Measurements from ENCODE around the gene GFI1. TPM values are rescaled to one million over a fixed set of nuclear protein-coding genes. Genes with fewer than 3 reads are reported as not detected.

GFI1 gene
- total and polyA plus RNA-seq, 2 donors (not counting 1 experiment from before 2014, with no cell fraction given) = under 0.01 to 0.06 TPM

DNA sequence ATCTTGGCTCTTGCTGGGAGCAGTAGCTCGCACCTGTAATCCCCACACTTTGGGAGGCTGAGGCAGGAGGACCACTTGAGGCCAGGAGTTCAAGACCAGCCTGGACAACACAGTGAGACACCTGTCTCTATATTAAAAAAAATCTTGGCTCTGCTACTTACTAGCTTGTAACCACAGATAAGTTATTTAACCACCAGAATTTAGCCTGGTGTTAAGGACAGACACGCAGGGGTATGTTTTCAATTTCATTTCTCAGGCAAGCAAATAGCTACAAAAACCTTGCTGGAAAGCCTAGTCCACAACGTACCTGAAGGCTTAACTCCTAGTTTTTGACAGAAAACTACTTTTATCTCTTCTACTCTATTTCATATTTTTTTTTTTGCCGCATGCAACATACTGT is 24.8 kb upstream of the GFI1 start:
- no peak for DNase-seq (ENCODE audit: low read depth in 2 of 2)
- no peak overlapping the region for H3K4me2 ChIP-seq (ENCODE audit: extremely low read depth, insufficient read depth, low read length)
- no peak overlapping the region for H3K9ac ChIP-seq (ENCODE audit: insufficient read depth, low read length)
- no peaks in the 10 kb centered on the region for H4K20me1 ChIP-seq (ENCODE audit: control insufficient read depth, extremely low read depth, insufficient read depth, low read length)
- no peaks in the 10 kb centered on the region for H3K4me1 ChIP-seq (ENCODE audit: control insufficient read depth, extremely low read depth, insufficient read depth, low read length)
- H3K36me3 ChIP-seq (ENCODE audit: control insufficient read depth, insufficient read depth, low read length) = no peaks in the 10 kb centered on the region
- no peak overlapping the region for H2AFZ ChIP-seq (ENCODE audit: low read length)
- H3K9me3 ChIP-seq (ENCODE audit: control insufficient read depth, insufficient read depth, low read depth, low read length) = no peaks in the 10 kb centered on the region
- no peak overlapping the region for H3K27ac ChIP-seq (ENCODE audit: insufficient read depth, low read length)
- TF ChIP-seq, protein P1, sequence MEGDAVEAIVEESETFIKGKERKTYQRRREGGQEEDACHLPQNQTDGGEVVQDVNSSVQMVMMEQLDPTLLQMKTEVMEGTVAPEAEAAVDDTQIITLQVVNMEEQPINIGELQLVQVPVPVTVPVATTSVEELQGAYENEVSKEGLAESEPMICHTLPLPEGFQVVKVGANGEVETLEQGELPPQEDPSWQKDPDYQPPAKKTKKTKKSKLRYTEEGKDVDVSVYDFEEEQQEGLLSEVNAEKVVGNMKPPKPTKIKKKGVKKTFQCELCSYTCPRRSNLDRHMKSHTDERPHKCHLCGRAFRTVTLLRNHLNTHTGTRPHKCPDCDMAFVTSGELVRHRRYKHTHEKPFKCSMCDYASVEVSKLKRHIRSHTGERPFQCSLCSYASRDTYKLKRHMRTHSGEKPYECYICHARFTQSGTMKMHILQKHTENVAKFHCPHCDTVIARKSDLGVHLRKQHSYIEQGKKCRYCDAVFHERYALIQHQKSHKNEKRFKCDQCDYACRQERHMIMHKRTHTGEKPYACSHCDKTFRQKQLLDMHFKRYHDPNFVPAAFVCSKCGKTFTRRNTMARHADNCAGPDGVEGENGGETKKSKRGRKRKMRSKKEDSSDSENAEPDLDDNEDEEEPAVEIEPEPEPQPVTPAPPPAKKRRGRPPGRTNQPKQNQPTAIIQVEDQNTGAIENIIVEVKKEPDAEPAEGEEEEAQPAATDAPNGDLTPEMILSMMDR (conservative IDR thresholded peaks at IDR 0.05 in 1 of 2, IDR thresholded peaks at IDR 0.05 in 1 of 2; ENCODE audit: low read depth in 1 of 2, low read length in 2 of 2) = no peak
- TF ChIP-seq EZH2 (IDR thresholded peaks at IDR 0.05; ENCODE audit: low read length, missing control alignments) = no peak
- H3K79me2 ChIP-seq (ENCODE audit: control insufficient read depth, insufficient read depth, low read length) = no peaks in the 10 kb centered on the region
- H3K27me3 ChIP-seq (ENCODE audit: control insufficient read depth, insufficient read depth, low read length) = no peaks in the 10 kb centered on the region
- H3K4me3 ChIP-seq (replicated peaks in 1 of 4; ENCODE audit: control extremely low read depth in 1 of 4, insufficient read depth in 1 of 4, low read depth in 3 of 4, low read length in 4 of 4) = no peak overlapping the region

DNA sequence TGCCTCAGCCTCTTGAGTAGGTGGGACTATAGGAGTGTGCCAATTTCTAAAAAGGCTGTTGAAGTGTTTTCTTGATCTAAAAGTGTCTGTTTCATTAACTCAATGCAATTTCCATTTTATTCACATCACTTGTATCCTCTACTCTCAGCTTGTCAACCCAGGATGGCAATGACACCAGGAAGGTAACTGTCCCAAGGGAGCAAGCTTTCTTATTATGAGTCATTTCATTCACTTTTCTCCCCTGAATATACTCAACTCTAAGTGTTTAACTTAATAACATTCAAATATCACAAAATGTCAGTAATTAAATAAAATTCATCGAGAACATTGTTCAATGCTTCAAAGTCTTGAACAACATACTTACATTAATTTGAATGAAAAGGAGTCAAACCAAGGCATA is 22.9 kb upstream of the GFI1 start:
- DNase-seq (ENCODE audit: low read depth in 2 of 2) = no peak
- Histone ChIP-seq H3K4me3 (replicated peaks in 1 of 4; ENCODE audit: control extremely low read depth in 1 of 4, insufficient read depth in 1 of 4, low read depth in 3 of 4, low read length in 4 of 4) (no peak overlapping the region), H2AFZ (ENCODE audit: low read length) (no peak overlapping the region), H3K36me3 (ENCODE audit: control insufficient read depth, insufficient read depth, low read length) (no peaks in the 10 kb centered on the region), H3K9ac (ENCODE audit: insufficient read depth, low read length) (no peak overlapping the region), H3K79me2 (ENCODE audit: control insufficient read depth, insufficient read depth, low read length) (no peaks in the 10 kb centered on the region), H3K4me1 (ENCODE audit: control insufficient read depth, extremely low read depth, insufficient read depth, low read length) (no peaks in the 10 kb centered on the region), H3K27me3 (ENCODE audit: control insufficient read depth, insufficient read depth, low read length) (no peaks in the 10 kb centered on the region), H3K9me3 (ENCODE audit: control insufficient read depth, insufficient read depth, low read depth, low read length) (no peaks in the 10 kb centered on the region), H3K4me2 (ENCODE audit: extremely low read depth, insufficient read depth, low read length) (no peak overlapping the region), H4K20me1 (ENCODE audit: control insufficient read depth, extremely low read depth, insufficient read depth, low read length) (no peaks in the 10 kb centered on the region), H3K27ac (ENCODE audit: insufficient read depth, low read length) (no peak overlapping the region)
- TF ChIP-seq, protein P1 (conservative IDR thresholded peaks at IDR 0.05 in 1 of 2, IDR thresholded peaks at IDR 0.05 in 1 of 2; ENCODE audit: low read depth in 1 of 2, low read length in 2 of 2) = no peak
- no peak for TF ChIP-seq EZH2 (IDR thresholded peaks at IDR 0.05; ENCODE audit: low read length, missing control alignments)

DNA sequence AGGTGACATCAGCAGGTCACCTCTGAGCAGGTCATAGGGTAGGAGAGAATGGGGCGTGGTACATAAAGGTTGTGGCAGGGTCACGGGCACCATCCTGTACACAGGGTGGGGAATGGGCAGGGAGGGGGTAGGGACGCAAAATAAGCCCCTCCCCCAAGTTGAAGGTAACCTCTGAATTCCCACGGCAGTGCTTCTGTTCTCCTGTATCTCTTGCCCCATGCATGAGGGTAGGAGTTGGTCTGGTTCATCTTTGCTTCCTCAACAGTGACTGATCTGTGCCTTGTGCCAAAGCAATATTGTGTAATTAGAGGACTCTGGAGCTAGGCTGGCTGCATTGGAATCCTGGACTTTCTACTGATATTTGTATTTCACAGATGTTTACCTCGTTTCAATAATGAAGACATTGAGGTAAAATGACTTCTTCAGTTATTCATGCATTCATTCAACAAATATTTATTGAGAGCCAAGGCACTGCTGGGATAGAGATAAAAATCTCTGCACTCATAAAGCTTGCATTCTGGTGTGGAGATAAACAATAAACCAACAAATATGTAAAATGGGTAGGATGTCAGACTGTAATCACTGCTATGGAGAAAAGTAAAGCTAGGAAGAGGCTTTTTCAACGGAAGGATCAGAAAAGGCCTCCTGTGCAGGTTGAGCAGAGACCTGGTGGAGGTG is 18.4 kb upstream of the GFI1 start:
- TF ChIP-seq EZH2 (IDR thresholded peaks at IDR 0.05; ENCODE audit: low read length, missing control alignments) = no peak
- TF ChIP-seq, protein P1 (conservative IDR thresholded peaks at IDR 0.05 in 1 of 2, IDR thresholded peaks at IDR 0.05 in 1 of 2; ENCODE audit: low read depth in 1 of 2, low read length in 2 of 2) = no peak
- no peak for DNase-seq (ENCODE audit: low read depth in 2 of 2)
- H3K27ac ChIP-seq (ENCODE audit: insufficient read depth, low read length) = no peak overlapping the region

More for the DNA sequence above, 18.4 kb upstream of the GFI1 start:
- Histone ChIP-seq H3K4me3 (replicated peaks in 1 of 4; ENCODE audit: control extremely low read depth in 1 of 4, insufficient read depth in 1 of 4, low read depth in 3 of 4, low read length in 4 of 4) (no peak overlapping the region), H2AFZ (ENCODE audit: low read length) (no peak overlapping the region), H3K79me2 (ENCODE audit: control insufficient read depth, insufficient read depth, low read length) (no peaks in the 10 kb centered on the region), H3K4me2 (ENCODE audit: extremely low read depth, insufficient read depth, low read length) (no peak overlapping the region), H3K4me1 (ENCODE audit: control insufficient read depth, extremely low read depth, insufficient read depth, low read length) (no peaks in the 10 kb centered on the region), H4K20me1 (ENCODE audit: control insufficient read depth, extremely low read depth, insufficient read depth, low read length) (no peaks in the 10 kb centered on the region), H3K36me3 (ENCODE audit: control insufficient read depth, insufficient read depth, low read length) (no peaks in the 10 kb centered on the region), H3K9me3 (ENCODE audit: control insufficient read depth, insufficient read depth, low read depth, low read length) (no peaks in the 10 kb centered on the region), H3K9ac (ENCODE audit: insufficient read depth, low read length) (no peak overlapping the region), H3K27me3 (ENCODE audit: control insufficient read depth, insufficient read depth, low read length) (no peaks in the 10 kb centered on the region)
